Progenitor cell of endocrine pancreas (in vitro differentiated cells): ENCODE data around the gene SPDYE4. TPM values are rescaled to one million over a fixed set of nuclear protein-coding genes. Genes with fewer than 3 reads are reported as not detected.
A peak's percentile ranks its signal among the peaks of the same experiment; 100 is the strongest.

Experiments used
- DNase-seq: peaks from one replicate; pipeline ENCODE4 v3.0.0; 2021; ENCODE audit warnings: low spot score; ENCODE audit not compliant: unreplicated experiment
- H3K27ac Mint-ChIP-seq: 2 replicates; pipeline ENCODE4 v1.8.0; 2021; ENCODE audit warnings: mild to moderate bottlenecking, moderate library complexity, mixed read lengths
- H3K27me3 Mint-ChIP-seq: 2 replicates; pipeline ENCODE4 v1.8.0; 2021; ENCODE audit warnings: mixed read lengths
- H3K36me3 Mint-ChIP-seq: 2 replicates; pipeline ENCODE4 v1.8.0; 2022; ENCODE audit warnings: mixed read lengths; ENCODE audit not compliant: insufficient read depth
- H3K4me1 Mint-ChIP-seq: 2 replicates; pipeline ENCODE4 v1.8.0; 2021; ENCODE audit warnings: low read depth, mixed read lengths
- H3K4me3 Mint-ChIP-seq: 2 replicates; pipeline ENCODE4 v1.8.0; 2021; ENCODE audit warnings: low read depth, mild to moderate bottlenecking, moderate library complexity, mixed read lengths
- H3K9me3 Mint-ChIP-seq: 2 replicates; pipeline ENCODE4 v1.8.0; 2021; ENCODE audit warnings: low read depth, mixed read lengths
- CTCF ChIP-seq: fragments of 200-600 bp; sonication (generic); IDR thresholded peaks from one replicate; pipeline ENCODE4 v1.5.0; 2021; ENCODE audit warnings: antibody characterized with exemption, mild to moderate bottlenecking; ENCODE audit not compliant: unreplicated experiment
- total RNA-seq: library from RNA; stranded (reverse); gene quantifications from 2 replicates; pipeline ENCODE4 v1.2.1, GENCODE V29; 2021

Gene SPDYE4
- total RNA-seq, 1 donor from 2014 or later, result not detected

DNA sequence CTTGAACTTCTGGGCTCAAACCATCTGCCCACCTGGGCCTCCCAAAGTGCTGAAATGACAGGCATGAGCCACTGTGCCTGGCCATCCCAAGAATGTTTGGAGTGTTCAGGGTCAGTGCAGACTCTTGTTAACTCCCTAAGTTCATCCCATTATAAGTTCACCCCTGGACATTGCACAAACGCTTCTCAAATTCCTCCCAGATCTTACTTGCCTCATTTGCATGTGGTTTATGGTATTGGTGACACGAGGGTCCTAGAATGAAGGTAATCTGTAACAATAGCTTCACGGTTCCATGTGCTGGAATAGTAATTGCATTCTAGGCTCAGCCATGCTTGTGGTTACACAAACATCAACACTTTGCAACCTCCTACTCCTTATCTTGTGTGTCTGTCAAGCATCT, 8.7 kb downstream of the SPDYE4 start:
- no peak for TF ChIP-seq CTCF
- peaks cover 29% of the 10 kb centered on the region for H3K27me3 Mint-ChIP-seq
- no peak overlapping the region for H3K27ac Mint-ChIP-seq
- no peak overlapping the region for H3K4me3 Mint-ChIP-seq
- DNase-seq, result no peak
- H3K9me3 Mint-ChIP-seq, result no peaks in the 10 kb centered on the region
- no peaks in the 10 kb centered on the region for H3K4me1 Mint-ChIP-seq
- H3K36me3 Mint-ChIP-seq, result no peaks in the 10 kb centered on the region

GRCh38 chr17:8747742-8748141, 10.6 kb downstream of the SPDYE4 start:
- H3K9me3 Mint-ChIP-seq, result no peaks in the 10 kb centered on the region
- TF ChIP-seq CTCF, result no peak
- no peak for DNase-seq
- H3K4me3 Mint-ChIP-seq, result no peak overlapping the region
- peaks cover 33% of the 10 kb centered on the region for H3K27me3 Mint-ChIP-seq
- no peaks in the 10 kb centered on the region for H3K4me1 Mint-ChIP-seq
- no peaks in the 10 kb centered on the region for H3K36me3 Mint-ChIP-seq
- no peak overlapping the region for H3K27ac Mint-ChIP-seq

DNA sequence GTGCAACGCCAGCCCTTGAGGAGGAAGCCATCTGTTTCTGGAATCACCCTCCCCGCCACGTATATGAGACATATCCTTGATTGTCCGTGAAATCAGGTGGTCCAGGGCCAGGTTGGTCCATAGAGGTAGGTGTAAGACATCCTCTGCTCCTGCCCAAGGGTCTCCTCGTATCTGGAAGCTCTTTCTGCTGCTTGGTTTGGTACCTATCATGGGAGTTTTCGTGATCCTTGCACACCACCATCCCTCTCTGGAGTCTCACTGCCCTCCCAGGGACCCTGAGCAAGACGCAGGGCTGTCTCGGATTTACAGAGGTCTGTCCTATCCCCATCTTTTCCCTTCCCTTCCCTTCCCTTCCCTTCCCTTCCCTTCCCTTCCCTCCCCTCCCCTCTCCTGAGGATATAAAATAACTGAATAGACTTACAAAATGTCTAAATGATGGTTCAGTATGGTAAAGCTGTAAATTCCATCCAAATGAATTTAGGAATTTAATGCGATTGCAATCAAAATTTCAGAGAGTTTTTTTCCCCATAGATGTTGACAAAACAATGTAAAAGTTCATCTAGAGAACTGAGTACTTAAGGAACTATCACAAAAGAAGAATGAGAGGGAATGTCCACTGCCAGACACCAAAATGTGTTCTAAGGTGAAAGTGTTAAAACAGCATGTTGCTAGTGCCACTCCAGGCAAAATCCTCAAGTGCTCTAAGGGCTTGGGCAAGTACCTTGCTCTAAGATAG, 11.7 kb downstream of the SPDYE4 start:
- no peaks in the 10 kb centered on the region for H3K4me1 Mint-ChIP-seq
- H3K36me3 Mint-ChIP-seq, result no peaks in the 10 kb centered on the region
- H3K9me3 Mint-ChIP-seq, result no peaks in the 10 kb centered on the region
- no peak for TF ChIP-seq CTCF
- peaks cover 29% of the 10 kb centered on the region for H3K27me3 Mint-ChIP-seq
- no peak for DNase-seq
- peak overlapping the region; percentile 77 for H3K4me3 Mint-ChIP-seq
- H3K27ac Mint-ChIP-seq, result no peak overlapping the region

DNA sequence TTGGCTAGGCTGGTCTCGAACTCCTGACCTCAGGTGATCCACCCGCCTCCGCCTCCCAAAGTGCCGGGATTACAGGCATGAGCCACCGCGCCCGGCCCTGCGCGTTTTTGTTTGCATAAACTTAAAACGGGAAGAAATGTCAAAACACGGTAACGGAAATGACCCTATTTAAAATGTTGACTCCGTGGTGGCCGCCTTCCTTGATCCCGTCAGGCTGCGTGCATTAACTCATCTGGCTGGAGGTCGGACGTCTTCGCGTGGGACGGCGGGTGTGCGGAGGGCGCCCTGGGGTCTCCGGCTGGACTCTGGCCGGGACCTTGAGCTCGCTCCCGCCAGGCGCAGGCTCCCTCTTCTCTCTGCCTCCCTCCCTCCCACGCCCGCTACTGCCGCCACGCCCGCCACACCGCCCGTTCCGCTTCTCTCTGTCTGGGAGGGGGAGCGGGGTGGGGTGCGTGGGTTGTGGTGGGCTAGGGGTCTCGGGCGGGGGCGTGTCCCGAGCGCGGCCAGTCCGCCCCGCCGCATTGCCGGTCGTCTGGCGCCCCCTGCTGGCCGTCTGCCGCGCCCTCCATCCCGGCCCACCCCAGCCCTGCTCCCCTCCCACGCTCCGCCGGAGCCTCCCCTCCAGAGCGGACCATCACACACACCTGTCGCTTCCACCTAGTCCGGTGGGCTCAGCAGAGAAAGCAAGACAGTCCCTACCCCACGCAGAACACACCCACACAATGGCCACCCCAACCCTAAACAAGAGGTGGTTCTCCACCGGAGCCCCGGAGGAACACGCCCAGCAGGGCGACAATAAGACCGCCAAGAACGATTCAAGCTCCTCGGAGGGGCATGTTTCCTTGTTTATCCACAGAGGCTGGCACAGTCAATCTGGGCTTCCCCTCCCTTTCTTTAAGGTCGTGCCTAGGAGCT, 12.5 kb downstream of the SPDYE4 start:
- H3K27ac Mint-ChIP-seq, result peak overlapping the region; percentile 79
- peak; percentile 82 for DNase-seq
- no peaks in the 10 kb centered on the region for H3K4me1 Mint-ChIP-seq

More for the DNA sequence above, 12.5 kb downstream of the SPDYE4 start:
- Mint-ChIP-seq H3K36me3 (no peaks in the 10 kb centered on the region), H3K9me3 (no peaks in the 10 kb centered on the region), H3K27me3 (peaks cover 29% of the 10 kb centered on the region), H3K4me3 (peak overlapping the region; percentile 77)
- peak; percentile 100 for TF ChIP-seq CTCF
